GM10266 (cell line): Measurements from ENCODE around the gene DEUP1.
A peak's percentile ranks its signal among the peaks of the same experiment; 100 is the strongest.

ENCODE experiments used
- DNase-seq: peaks from one replicate; pipeline ENCODE4 v3.0.0; 2012; ENCODE audit errors: extremely low spot score
- TF ChIP-seq, protein P1 (sequence below): IDR thresholded peaks from 2 replicates; pipeline ENCODE4 v1.5.1; 2012; ENCODE audit warnings: mild to moderate bottlenecking, low read depth; ENCODE audit not compliant: control insufficient read depth, insufficient read depth; ENCODE audit errors: missing control alignments

The DEUP1 gene

DNA sequence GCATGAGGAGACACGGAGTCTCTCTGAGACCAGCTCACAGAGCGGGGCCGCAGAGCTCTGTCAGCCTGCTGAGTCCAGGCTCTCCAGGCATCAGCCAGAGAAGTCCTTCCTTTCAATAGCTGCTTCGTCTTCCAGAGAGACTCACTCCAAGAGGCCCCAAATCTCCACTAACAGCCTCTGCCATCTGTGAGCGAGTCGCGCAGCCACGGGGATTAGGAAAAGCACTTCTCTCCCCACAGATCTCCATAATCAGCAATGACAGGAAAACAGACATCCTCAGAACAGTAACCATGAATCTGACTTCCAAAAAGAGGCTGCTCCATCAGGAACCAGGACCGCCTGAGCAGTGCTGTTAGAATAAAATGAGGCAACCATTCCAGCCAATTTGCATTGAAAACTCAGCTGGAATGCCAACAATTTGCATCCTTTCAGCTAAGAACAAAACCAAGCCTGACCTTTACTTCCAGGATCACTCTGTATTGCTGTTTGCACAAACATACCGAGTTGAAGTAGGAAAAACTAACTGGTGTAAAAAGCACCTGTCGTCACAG lies 147.2 kb downstream of the DEUP1 start:
- TF ChIP-seq, protein P1, sequence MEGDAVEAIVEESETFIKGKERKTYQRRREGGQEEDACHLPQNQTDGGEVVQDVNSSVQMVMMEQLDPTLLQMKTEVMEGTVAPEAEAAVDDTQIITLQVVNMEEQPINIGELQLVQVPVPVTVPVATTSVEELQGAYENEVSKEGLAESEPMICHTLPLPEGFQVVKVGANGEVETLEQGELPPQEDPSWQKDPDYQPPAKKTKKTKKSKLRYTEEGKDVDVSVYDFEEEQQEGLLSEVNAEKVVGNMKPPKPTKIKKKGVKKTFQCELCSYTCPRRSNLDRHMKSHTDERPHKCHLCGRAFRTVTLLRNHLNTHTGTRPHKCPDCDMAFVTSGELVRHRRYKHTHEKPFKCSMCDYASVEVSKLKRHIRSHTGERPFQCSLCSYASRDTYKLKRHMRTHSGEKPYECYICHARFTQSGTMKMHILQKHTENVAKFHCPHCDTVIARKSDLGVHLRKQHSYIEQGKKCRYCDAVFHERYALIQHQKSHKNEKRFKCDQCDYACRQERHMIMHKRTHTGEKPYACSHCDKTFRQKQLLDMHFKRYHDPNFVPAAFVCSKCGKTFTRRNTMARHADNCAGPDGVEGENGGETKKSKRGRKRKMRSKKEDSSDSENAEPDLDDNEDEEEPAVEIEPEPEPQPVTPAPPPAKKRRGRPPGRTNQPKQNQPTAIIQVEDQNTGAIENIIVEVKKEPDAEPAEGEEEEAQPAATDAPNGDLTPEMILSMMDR = no peak
- DNase-seq = no peak

DNA sequence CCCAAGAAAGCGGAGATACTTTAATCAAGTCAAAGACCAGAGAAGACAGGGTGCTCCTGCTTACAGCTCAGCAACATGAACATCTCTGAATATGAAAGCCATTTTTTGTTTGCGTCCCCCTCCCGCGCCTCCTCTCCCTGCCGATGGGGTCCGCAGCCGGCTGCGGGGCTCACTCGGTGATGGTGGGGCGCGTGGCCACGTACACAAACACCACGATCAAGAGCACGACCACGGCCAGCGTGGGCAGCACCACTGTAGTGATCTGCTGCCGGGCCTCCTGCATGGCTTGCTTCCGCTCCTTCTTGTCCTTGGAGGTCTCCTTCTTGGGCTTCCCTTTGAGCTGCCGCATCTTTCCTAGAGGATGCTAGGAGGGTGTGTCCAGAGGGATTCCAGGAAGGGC lies 148.3 kb downstream of the DEUP1 start:
- TF ChIP-seq, protein P1 = no peak

DNA sequence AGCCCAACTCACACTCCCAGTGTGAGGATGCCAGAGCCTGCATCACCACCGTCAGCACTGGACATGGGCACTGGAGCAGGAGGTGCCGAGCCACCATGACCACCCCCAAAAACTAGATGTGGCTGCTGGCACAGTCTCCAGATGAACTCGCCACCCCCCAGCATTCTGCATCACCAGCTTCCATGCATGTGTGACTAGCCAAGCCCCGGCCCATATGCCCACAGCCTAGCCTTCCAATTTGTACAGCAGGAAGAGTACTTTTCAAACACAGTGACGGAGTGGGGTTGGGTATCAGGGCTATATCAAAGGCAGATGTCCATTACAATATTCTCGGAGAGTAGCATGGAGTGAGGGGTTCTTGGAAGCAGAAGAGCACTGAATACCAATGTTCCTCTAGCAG lies 149.7 kb downstream of the DEUP1 start:
- no peak for DNase-seq
- TF ChIP-seq, protein P1 = no peak

More for the DNA sequence above, 148.3 kb downstream of the DEUP1 start:
- DNase-seq = no peak

DNA sequence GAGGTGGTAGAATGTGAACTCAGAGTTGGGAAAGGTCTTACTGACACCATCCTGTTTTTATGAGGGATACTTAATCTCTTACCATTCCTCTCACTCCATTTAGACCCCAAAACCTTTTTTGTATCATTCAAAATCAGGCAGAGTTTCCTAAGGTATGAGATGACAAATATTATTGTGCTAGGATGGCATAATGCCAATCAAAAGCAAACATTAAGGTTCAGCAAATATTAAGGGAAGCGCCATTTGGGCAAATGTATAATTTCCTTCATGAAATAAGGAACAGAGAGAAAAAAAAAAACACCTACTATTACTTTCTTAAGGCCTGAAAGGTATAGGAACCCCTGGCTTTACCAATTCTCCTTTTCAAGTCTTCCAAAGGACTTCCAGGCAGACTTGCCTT lies 150.2 kb downstream of the DEUP1 start:
- DNase-seq = no peak
- TF ChIP-seq, protein P1 = no peak

DNA sequence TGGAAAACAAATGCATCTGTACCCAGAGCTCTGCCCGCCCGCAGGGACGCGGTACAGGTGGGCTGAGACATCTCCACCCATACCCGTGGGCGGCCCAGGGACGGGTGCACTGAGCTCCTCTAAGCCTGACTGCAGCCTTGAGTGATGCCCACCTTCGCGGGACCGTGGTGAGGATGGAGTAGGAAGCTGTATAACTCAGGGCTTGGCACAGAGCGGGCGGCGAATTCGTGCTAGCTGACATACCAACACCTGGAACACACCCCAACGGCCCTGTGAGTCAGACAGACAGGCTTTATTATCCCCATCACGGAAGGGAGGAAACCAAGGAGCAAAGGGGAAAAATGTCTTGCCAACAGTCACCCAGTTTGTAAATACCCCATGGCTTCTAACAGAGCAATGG lies 150.7 kb downstream of the DEUP1 start:
- no peak for DNase-seq
- TF ChIP-seq, protein P1 = no peak

DNA sequence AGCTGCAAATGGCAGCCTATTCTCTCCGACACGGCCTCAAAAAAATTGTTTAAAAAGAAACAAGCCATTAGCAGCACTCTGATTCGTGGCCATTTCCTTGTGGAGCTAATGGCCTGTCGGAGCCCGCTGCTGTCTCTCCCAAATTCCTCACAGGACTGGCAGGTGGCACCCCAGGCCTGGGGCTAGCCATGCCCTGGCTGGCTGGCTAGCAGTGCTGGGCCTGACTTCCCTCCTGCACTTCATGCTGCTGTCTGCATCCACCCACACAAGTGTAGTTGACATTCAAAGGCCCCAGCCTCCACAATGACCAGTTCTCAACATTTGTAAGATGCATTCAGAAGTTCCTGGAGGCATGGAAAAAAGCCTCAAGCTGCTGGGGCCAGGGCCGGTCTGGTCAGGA lies 151.2 kb downstream of the DEUP1 start:
- no peak for DNase-seq
- TF ChIP-seq, protein P1 = peak; percentile 39

DNA sequence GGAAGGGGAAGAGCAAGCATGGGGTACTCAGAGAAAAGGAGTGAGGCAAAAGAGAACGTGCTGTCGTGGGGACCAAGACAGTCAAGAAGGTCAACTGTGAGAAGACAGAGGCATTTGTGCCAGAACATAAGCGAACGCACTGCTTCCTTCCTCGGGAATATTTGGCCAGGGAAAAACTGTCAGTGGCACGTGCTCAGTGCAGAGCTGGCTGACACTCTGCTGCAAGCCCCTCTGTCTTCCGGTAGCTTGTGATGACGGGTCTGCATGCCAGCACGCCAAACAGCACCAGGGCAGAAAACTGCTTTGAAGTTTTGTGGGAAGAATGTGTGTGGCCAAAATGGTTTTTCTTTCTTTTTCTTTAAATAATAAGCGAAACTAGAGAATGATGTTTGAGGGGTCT lies 152.0 kb downstream of the DEUP1 start:
- DNase-seq = no peak
- TF ChIP-seq, protein P1 = no peak
